Endothelial cell of umbilical vein (primary cell): ENCODE data around the gene SERPINB6. TPM values are rescaled to one million over a fixed set of nuclear protein-coding genes. Genes with fewer than 3 reads are reported as not detected.

Experiments
- BruUV-seq: library from RNA; stranded (reverse); fragments of 400-500 nt; replicated peaks from 2 replicates; lab custom pipeline; 2021; lab: Mats Ljungman, UMichigan
- CTCF ChIA-PET: fragments of 300-600, 350-600 bp; sonication (Branson Sonifier 250); formaldehyde crosslinking; loops from one replicate; lab custom pipeline; 2021; ENCODE audit warnings: antibody characterized with exemption, inconsistent platforms; lab: Charles Lee
- POLR2A ChIA-PET: fragments of 300-600, 350-600 bp; sonication (Branson Sonifier 250); formaldehyde crosslinking; loops from one replicate; lab custom pipeline; 2021; ENCODE audit warnings: antibody characterized with exemption, inconsistent platforms; lab: Charles Lee
- DNase-seq: peaks from one replicate; pipeline ENCODE4 v3.0.0-alpha.2; 2011; ENCODE audit warnings: low read depth, low spot score
- FAIRE-seq: peaks from 2 replicates; lab custom pipeline; 2011; peaks lifted over from hg19 to GRCh38; lab: Jason Lieb, UNC
- H2AFZ ChIP-seq: 2 replicates; pipeline ENCODE4 v1.6.0; 2012; ENCODE audit warnings: low read depth, low read length, control low read depth, inconsistent platforms
- H3K27ac ChIP-seq: 2 replicates; pipeline ENCODE4 v1.5.1; 2011; ENCODE audit warnings: low read depth, mild to moderate bottlenecking, control low read depth, low read length, moderate library complexity; ENCODE audit not compliant: insufficient read depth
- H3K27me3 ChIP-seq, 2 experiments: 2 replicates each; pipeline versions ENCODE4 v1.6.0 to v1.6.1; 2011; ENCODE audit warnings: low read length in 2 of 2, mixed read lengths in 1 of 2; ENCODE audit not compliant: control insufficient read depth in 2 of 2, insufficient read depth in 2 of 2
- H3K36me3 ChIP-seq, 2 experiments: 2 replicates in 1 of 2; 3 replicates in 1 of 2; pipeline ENCODE4 v1.5.1; 2011; ENCODE audit warnings: low read length in 2 of 2, mild to moderate bottlenecking in 1 of 2, moderate library complexity in 1 of 2; ENCODE audit not compliant: control insufficient read depth in 2 of 2, insufficient read depth in 2 of 2; ENCODE audit errors: extremely low read depth in 1 of 2
- H3K4me1 ChIP-seq: 3 replicates; pipeline ENCODE4 v1.5.1; 2011; ENCODE audit warnings: mild to moderate bottlenecking, low read length; ENCODE audit not compliant: control insufficient read depth, insufficient read depth; ENCODE audit errors: extremely low read depth
- H3K4me2 ChIP-seq: 2 replicates; pipeline ENCODE4 v1.6.1; 2011; ENCODE audit warnings: low read length, control low read depth, mixed read lengths; ENCODE audit not compliant: insufficient read depth
- H3K4me3 ChIP-seq, 3 experiments: fragments of 200-600 bp in 1 of 3; sonication (generic), shearing (Covaris generic) in 1 of 3; replicated peaks in 1 of 3; 2 replicates each; pipeline ENCODE4 v1.5.1; 2011 to 2016; ENCODE audit warnings: control low read depth in 3 of 3, low read length in 3 of 3, mild to moderate bottlenecking in 2 of 3, inconsistent platforms in 1 of 3, low read depth in 1 of 3, moderate library complexity in 1 of 3; ENCODE audit not compliant: insufficient read depth in 1 of 3
- H3K79me2 ChIP-seq: 2 replicates; pipeline ENCODE4 v1.6.0; 2012; ENCODE audit warnings: low read length, inconsistent platforms; ENCODE audit not compliant: control insufficient read depth, insufficient read depth
- H3K9ac ChIP-seq: replicated peaks from 2 replicates; pipeline ENCODE3; 2011; ENCODE audit warnings: low read length, control low read depth; ENCODE audit not compliant: insufficient read depth; ENCODE audit errors: extremely low read depth
- H3K9me1 ChIP-seq: replicated peaks from 3 replicates; pipeline ENCODE4 v1.6.0; 2011; ENCODE audit warnings: mild to moderate bottlenecking, low read length; ENCODE audit not compliant: control insufficient read depth, insufficient read depth; ENCODE audit errors: extremely low read depth
- H3K9me3 ChIP-seq: replicated peaks from 2 replicates; pipeline ENCODE4 v1.5.1; 2012; ENCODE audit warnings: low read length, inconsistent platforms; ENCODE audit not compliant: control insufficient read depth, insufficient read depth
- H4K20me1 ChIP-seq: replicated peaks from 2 replicates; pipeline ENCODE3; 2011; ENCODE audit warnings: mild to moderate bottlenecking, low read length; ENCODE audit not compliant: control insufficient read depth, insufficient read depth; ENCODE audit errors: extremely low read depth
- CTCF ChIP-seq, 2 donors: IDR thresholded peaks; 1 replicate in 1 of 2; 2 replicates in 1 of 2; pipeline ENCODE4 v1.5.1; 2011; ENCODE audit warnings: low read length in 2 of 2, mild to moderate bottlenecking in 2 of 2, moderate library complexity in 2 of 2, control low read depth in 1 of 2, inconsistent platforms in 1 of 2, low read depth in 1 of 2; ENCODE audit not compliant: insufficient read depth in 1 of 2; ENCODE audit errors: extremely low read depth in 1 of 2
- EZH2 ChIP-seq: IDR thresholded peaks from 2 replicates; pipeline ENCODE4 v1.6.1; 2012; ENCODE audit warnings: borderline replicate concordance, low read depth, mild to moderate bottlenecking, moderate library complexity, low read length, inconsistent platforms; ENCODE audit not compliant: severe bottlenecking
- FOS ChIP-seq: IDR thresholded peaks from 2 replicates; pipeline ENCODE4 v1.6.1; 2011; ENCODE audit warnings: mild to moderate bottlenecking, low read length, moderate library complexity, borderline replicate concordance; ENCODE audit not compliant: insufficient read depth
- GATA2 ChIP-seq: IDR thresholded peaks from 2 replicates; pipeline ENCODE4 v1.7.0; 2011; ENCODE audit warnings: low read depth, mild to moderate bottlenecking, moderate library complexity, mixed read lengths, low read length; ENCODE audit not compliant: insufficient read length, insufficient read depth
- JUN ChIP-seq: IDR thresholded peaks from 2 replicates; pipeline ENCODE4 v1.6.1; 2011; ENCODE audit warnings: borderline replicate concordance, low read depth; ENCODE audit not compliant: insufficient read length, insufficient read depth
- MAX ChIP-seq: IDR thresholded peaks from 2 replicates; pipeline ENCODE4 v1.6.1; 2011; ENCODE audit not compliant: insufficient read depth, insufficient read length
- MYC ChIP-seq: IDR thresholded peaks from one replicate; pipeline ENCODE4 v1.6.1; 2011; ENCODE audit warnings: mild to moderate bottlenecking, low read depth, low read length
- POLR2A ChIP-seq: IDR thresholded peaks from 2 replicates; pipeline ENCODE4 v1.6.1; 2012; ENCODE audit warnings: low read depth, mild to moderate bottlenecking, control low read depth, low read length
- POLR2AphosphoS5 ChIP-seq: IDR thresholded peaks from 2 replicates; pipeline ENCODE4 v1.6.1; 2012; ENCODE audit warnings: low read depth, mild to moderate bottlenecking, control low read depth, low read length, moderate library complexity; ENCODE audit not compliant: insufficient read depth
- dilution Hi-C: fragments of 300-500 bp; cut with MboI; formaldehyde crosslinking; loops from one replicate; pipeline ENCODE4 v1.15.0; 2019; ENCODE audit warnings: low sequenced_read_pairs; ENCODE audit not compliant: extremely low pct_ligation_motif_present
- intact Hi-C: fragments of 100-400 bp; cut with micrococcal nuclease; formaldehyde crosslinking; loops from one replicate; pipeline ENCODE4 v1.10.0; 2022
- polyA plus RNA-seq, 4 experiments: library from polyadenylated mRNA; depleted of rRNA in 3 of 4; stranded (reverse) in 3 of 4; unstranded in 1 of 4; fragments of >200 nt; gene quantifications; 2 replicates each; pipeline versions ENCODE4 v1.2.1 to v1.2.3, GENCODE V29; 2011 to 2012; ENCODE audit warnings: missing spikeins in 1 of 4
- total RNA-seq: library from RNA; stranded (reverse); gene quantifications from 2 replicates; pipeline ENCODE4 v1.2.3, GENCODE V29; 2021

Gene SERPINB6
- total and polyA plus RNA-seq, 2 donors (not counting 3 experiments of a cell fraction or from before 2014, with no cell fraction given): 145 to 151 TPM

- POLR2A ChIA-PET: no interaction called here
- peaks cover 18% of the 10 kb centered on the region for H3K4me1 ChIP-seq
These were observed 9.4 kb downstream of the SERPINB6 start for GRCh38 chr6:2962004-2962403.

More at GRCh38 chr6:2962004-2962403, 9.4 kb downstream of the SERPINB6 start:
- H2AFZ ChIP-seq: no peak overlapping the region
- H3K4me2 ChIP-seq: no peak overlapping the region
- H3K27me3 ChIP-seq: no peaks in the 10 kb centered on the region
- H3K9ac ChIP-seq: no peak overlapping the region
- no peak for FAIRE-seq
- CTCF ChIA-PET: interaction anchor here (1.6 to 2.0 kb wide), 2 partner anchors 9 to 170 kb away, joined by 4 to 13 read pairs; no protein-coding TSS in a partner anchor
- dilution Hi-C loops: no loop called here
- DNase-seq: no peak
- no peaks in the 10 kb centered on the region for H4K20me1 ChIP-seq
- TF ChIP-seq MAX (no peak), POLR2A (no peak), MYC (no peak), FOS (no peak), EZH2 (no peak), POLR2AphosphoS5 (no peak), GATA2 (no peak), JUN (no peak), CTCF (IDR thresholded peaks at IDR 0.05; ENCODE audit: extremely low read depth in 1 of 2, insufficient read depth in 1 of 2, low read depth in 1 of 2, low read length in 2 of 2) (no peak)
- intact Hi-C loops: no loop called here
- no peaks in the 10 kb centered on the region for H3K9me1 ChIP-seq
- H3K79me2 ChIP-seq: peaks cover 29% of the 10 kb centered on the region
- H3K4me3 ChIP-seq: no peak overlapping the region
- no peak overlapping the region for H3K27ac ChIP-seq
- H3K9me3 ChIP-seq: no peaks in the 10 kb centered on the region
- H3K36me3 ChIP-seq: peaks cover 0 to 11% of the 10 kb centered on the region in 2 experiments
- BruUV-seq: no TSS peak
